Ascending aorta (tissue), 2 donors: ENCODE data around the gene ITGBL1. TPM values are rescaled to one million over a fixed set of nuclear protein-coding genes. Genes with fewer than 3 reads are reported as not detected.

Source experiments
- DNase-seq, 2 donors: peaks; one replicate each; pipeline ENCODE4 v3.0.0-alpha.2; 2019; ENCODE audit warnings: low spot score in 2 of 2
- H3K27ac ChIP-seq, 2 donors: fragments of 200-600 bp; sonication (generic); one replicate each; pipeline ENCODE4 v1.5.1; 2016 to 2017; ENCODE audit warnings: mild to moderate bottlenecking in 1 of 2
- H3K27me3 ChIP-seq: fragments of 200-600 bp; sonication (generic); one replicate; pipeline ENCODE4 v1.5.1; 2017
- H3K36me3 ChIP-seq, 2 donors: fragments of 200-600 bp; sonication (generic); one replicate each; pipeline ENCODE4 v1.5.1; 2016
- H3K4me1 ChIP-seq, 2 donors: fragments of 200-600 bp; sonication (generic); one replicate each; pipeline ENCODE4 v1.5.1; 2016 to 2017; ENCODE audit warnings: mild to moderate bottlenecking in 1 of 2
- H3K4me3 ChIP-seq, 2 donors: fragments of 200-600 bp; sonication (generic); one replicate each; pipeline ENCODE4 v1.5.1; 2016 to 2017; ENCODE audit warnings: mild to moderate bottlenecking in 1 of 2
- H3K9me3 ChIP-seq, 2 donors: fragments of 200-600 bp; sonication (generic); one replicate each; pipeline ENCODE4 v1.5.1; 2016
- CTCF ChIP-seq, 3 experiments: fragments of 200-600 bp in 2 of 3; fragments of 450-650 bp in 1 of 3; sonication (generic) in 2 of 3; IDR thresholded peaks; one replicate each; pipeline ENCODE4 v1.5.1; 2016 to 2019; ENCODE audit warnings: antibody characterized with exemption in 3 of 3, mild to moderate bottlenecking in 1 of 3, moderate library complexity in 1 of 3
- intact Hi-C: fragments of 100-400 bp; cut with DNase I; formaldehyde crosslinking; loops from one replicate; pipeline ENCODE4 v1.15.1; 2023
- total RNA-seq: library from RNA; depleted of rRNA; stranded (reverse); fragments of >200 nt; gene quantifications from one replicate; pipeline ENCODE4 v1.1.0, GENCODE V29; 2016

ITGBL1 gene
- total RNA-seq, 1 donor from 2014 or later: 47.1 TPM

- Histone ChIP-seq H3K4me3 (no peak overlapping the region), H3K9me3 (no peaks in the 10 kb centered on the region), H3K4me1 (peaks cover 5 to 11% of the 10 kb centered on the region in 2 donors), H3K27me3 (no peaks in the 10 kb centered on the region), H3K36me3 (peaks cover 6 to 20% of the 10 kb centered on the region in 2 donors), H3K27ac (peak overlapping the region; percentile 85 to 87)
- no peak for TF ChIP-seq CTCF (IDR thresholded peaks at IDR 0.05)
- no peak for DNase-seq
- intact Hi-C loops: no loop called here
These were observed 245.9 kb downstream of the ITGBL1 start for GRCh38 chr13:101698400-101698799.

- intact Hi-C loops: loop anchor here (5.0 kb wide), 1 partner anchor 168 kb away; no protein-coding TSS in a partner anchor
- peaks cover 5 to 11% of the 10 kb centered on the region in 2 donors for H3K4me1 ChIP-seq
- no peaks in the 10 kb centered on the region for H3K9me3 ChIP-seq
- H3K36me3 ChIP-seq: peaks cover 2 to 9% of the 10 kb centered on the region in 2 donors
- no peaks in the 10 kb centered on the region for H3K27me3 ChIP-seq
- no peak for TF ChIP-seq CTCF (IDR thresholded peaks at IDR 0.05)
- DNase-seq: no peak
- H3K4me3 ChIP-seq: peak overlapping the region in 1 of 2 donors; percentile 36
- H3K27ac ChIP-seq: peak overlapping the region; percentile 85 to 87
These were observed 248.1 kb downstream of the ITGBL1 start for GRCh38 chr13:101700598-101700997.

GRCh38 chr13:101703081-101703480 is 250.6 kb downstream of the ITGBL1 start:
- no peaks in the 10 kb centered on the region for H3K27me3 ChIP-seq
- no peak overlapping the region for H3K27ac ChIP-seq
- no peaks in the 10 kb centered on the region for H3K9me3 ChIP-seq
- H3K4me3 ChIP-seq: no peak overlapping the region
- intact Hi-C loops: loop anchor here (5.0 kb wide), 1 partner anchor 171 kb away; no protein-coding TSS in a partner anchor
- H3K36me3 ChIP-seq: peaks cover under 1 to 7% of the 10 kb centered on the region in 2 donors
- TF ChIP-seq CTCF (IDR thresholded peaks at IDR 0.05): no peak
- no peak for DNase-seq
- H3K4me1 ChIP-seq: peaks cover 5 to 11% of the 10 kb centered on the region in 2 donors

- Histone ChIP-seq H3K9me3 (no peaks in the 10 kb centered on the region), H3K4me1 (peaks cover 5 to 11% of the 10 kb centered on the region in 2 donors), H3K27ac (peak overlapping the region in 1 of 2 donors; percentile 3), H3K36me3 (peaks cover 3 to 15% of the 10 kb centered on the region in 2 donors), H3K4me3 (no peak overlapping the region), H3K27me3 (no peaks in the 10 kb centered on the region)
- intact Hi-C loops: loop anchor here (5.0 kb wide), 1 partner anchor 172 kb away; no protein-coding TSS in a partner anchor
- no peak for DNase-seq
- TF ChIP-seq CTCF (IDR thresholded peaks at IDR 0.05): no peak
These were observed 251.4 kb downstream of the ITGBL1 start for GRCh38 chr13:101703838-101704237.

- no peaks in the 10 kb centered on the region for H3K9me3 ChIP-seq
- no peaks in the 10 kb centered on the region for H3K27me3 ChIP-seq
- intact Hi-C loops: no loop called here
- H3K4me3 ChIP-seq: no peak overlapping the region
- no peaks in the 10 kb centered on the region for H3K4me1 ChIP-seq
- no peak overlapping the region for H3K27ac ChIP-seq
- DNase-seq: no peak
- no peak for TF ChIP-seq CTCF (IDR thresholded peaks at IDR 0.05)
- H3K36me3 ChIP-seq: peaks cover 6 to 15% of the 10 kb centered on the region in 2 donors
These were observed 254.2 kb downstream of the ITGBL1 start for GRCh38 chr13:101706651-101707050.

- no peaks in the 10 kb centered on the region for H3K9me3 ChIP-seq
- peaks cover 6 to 15% of the 10 kb centered on the region in 2 donors for H3K36me3 ChIP-seq
- DNase-seq: no peak
- H3K4me3 ChIP-seq: no peak overlapping the region
- intact Hi-C loops: no loop called here
- H3K27ac ChIP-seq: no peak overlapping the region
- no peaks in the 10 kb centered on the region for H3K27me3 ChIP-seq
- TF ChIP-seq CTCF (IDR thresholded peaks at IDR 0.05): no peak
- no peaks in the 10 kb centered on the region for H3K4me1 ChIP-seq
These were observed 255.2 kb downstream of the ITGBL1 start for GRCh38 chr13:101707659-101708058.
